ENCODE data around the gene RNF144B.

The RNF144B gene

GRCh38 chr6:18492972-18493371, 105.8 kb downstream of the RNF144B start:
- no peak for DNase-seq

GRCh38 chr6:18493382-18493891, 106.3 kb downstream of the RNF144B start:
- DNase-seq: no peak

- DNase-seq: no peak
Observed at GRCh38 chr6:18493925-18494324, 106.8 kb downstream of the RNF144B start.

GRCh38 chr6:18495236-18495635, 108.1 kb downstream of the RNF144B start:
- DNase-seq: no peak

- DNase-seq: no peak
Observed at GRCh38 chr6:18496462-18496861, 109.3 kb downstream of the RNF144B start.

GRCh38 chr6:18497006-18497405, 109.9 kb downstream of the RNF144B start:
- no peak for DNase-seq

GRCh38 chr6:18498408-18498807, 111.3 kb downstream of the RNF144B start:
- DNase-seq: no peak

GRCh38 chr6:18500921-18501662, 113.9 kb downstream of the RNF144B start:
- DNase-seq: no peak

GRCh38 chr6:18501663-18502013, 114.5 kb downstream of the RNF144B start:
- DNase-seq: no peak

- no peak for DNase-seq
Observed at GRCh38 chr6:18503206-18503592, 116.0 kb downstream of the RNF144B start.

GRCh38 chr6:18503593-18504231, 116.6 kb downstream of the RNF144B start:
- DNase-seq: peak; percentile 6

- DNase-seq: no peak
Observed at GRCh38 chr6:18504232-18504596, 117.1 kb downstream of the RNF144B start.

- DNase-seq: no peak
Observed at GRCh38 chr6:18506382-18507017, 119.3 kb downstream of the RNF144B start.

- DNase-seq: no peak
Observed at GRCh38 chr6:18507018-18507415, 119.9 kb downstream of the RNF144B start.

GRCh38 chr6:18507561-18507960, 120.4 kb downstream of the RNF144B start:
- DNase-seq: no peak

- no peak for DNase-seq
Observed at GRCh38 chr6:18509871-18510643, 122.9 kb downstream of the RNF144B start.

- DNase-seq: no peak
Observed at GRCh38 chr6:18510644-18511033, 123.5 kb downstream of the RNF144B start.

GRCh38 chr6:18511211-18511610, 124.1 kb downstream of the RNF144B start:
- DNase-seq: no peak

- no peak for DNase-seq
Observed at GRCh38 chr6:18513253-18513798, 126.2 kb downstream of the RNF144B start.

- DNase-seq: no peak
Observed at GRCh38 chr6:18514180-18514579, 127.0 kb downstream of the RNF144B start.

GRCh38 chr6:18515767-18516166, 128.6 kb downstream of the RNF144B start:
- DNase-seq: no peak

All from NK-92 treated with Interleukin-12 subunit alpha and Interleukin-12 subunit beta, amount 100 ng/mL, for 24 hours (cell line).